ENCODE results near the gene PRELID2. TPM values are rescaled to one million over a fixed set of nuclear protein-coding genes. Genes with fewer than 3 reads are reported as not detected.

PRELID2 gene
- total RNA-seq, 2 donors from 2014 or later, result 1.2 to 3.0 TPM

DNA sequence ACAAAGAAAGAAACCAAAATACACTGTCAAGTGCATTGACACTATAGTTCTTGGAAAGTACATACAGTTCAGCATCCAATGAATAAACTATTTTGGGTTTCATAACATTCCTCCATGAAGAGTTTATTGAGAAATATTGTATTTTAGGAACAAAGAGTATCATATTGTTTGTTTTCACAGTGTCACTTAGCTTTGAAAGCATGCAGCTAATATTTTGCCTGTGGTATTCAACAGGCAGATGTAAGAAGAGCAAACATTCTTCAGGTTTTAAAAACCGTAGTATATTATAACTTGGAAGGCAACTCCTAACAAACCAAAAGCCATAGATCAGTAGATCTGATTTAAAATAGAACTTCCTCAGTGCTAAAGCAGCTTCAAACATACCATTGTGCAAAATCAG is 4.5 kb downstream of the PRELID2 start:
- ATAC-seq (no peak), DNase-seq (no peak)
- Mint-ChIP-seq H3K27ac (peak overlapping the region; percentile 11), H3K36me3 (ENCODE audit: low read depth) (no peaks in the 10 kb centered on the region), H3K27me3 (peaks cover 7% of the 10 kb centered on the region), H3K4me1 (peaks cover 17% of the 10 kb centered on the region), H3K4me3 (no peak overlapping the region)
- no peaks in the 10 kb centered on the region for H3K9me3 ChIP-seq (ENCODE audit: control insufficient read depth, low read length, poor library complexity, severe bottlenecking)

DNA sequence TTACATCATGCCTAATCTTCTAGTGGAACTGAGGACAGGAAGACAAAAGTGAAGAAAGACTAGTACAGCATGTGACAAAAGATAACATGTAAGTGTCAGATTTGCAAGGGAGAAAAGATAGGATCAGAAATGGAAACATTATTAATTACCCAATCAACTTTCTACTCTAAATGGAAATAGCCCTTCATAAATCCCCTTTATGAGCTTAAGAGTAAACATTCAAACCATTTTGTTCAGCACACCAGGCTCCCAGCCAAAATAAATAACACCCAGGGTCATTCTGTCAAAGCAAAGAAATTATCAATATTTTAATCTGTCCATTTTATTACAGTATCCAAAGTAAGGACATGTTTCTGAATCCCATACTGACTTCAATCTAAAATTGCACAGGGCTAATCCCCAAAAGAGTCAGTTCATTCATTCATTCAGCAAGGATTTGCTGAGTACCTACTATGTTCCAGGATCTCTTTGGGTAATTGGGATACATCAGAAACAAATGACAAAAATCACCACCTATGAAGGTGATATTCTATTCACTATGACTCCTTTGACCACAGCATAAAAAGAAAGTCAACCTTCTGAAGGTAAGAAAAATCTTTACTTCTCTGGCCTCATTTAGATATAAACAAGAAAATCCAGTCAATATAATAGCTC is 5.3 kb downstream of the PRELID2 start:
- no peaks in the 10 kb centered on the region for H3K9me3 ChIP-seq (ENCODE audit: control insufficient read depth, low read length, poor library complexity, severe bottlenecking)
- peaks cover 7% of the 10 kb centered on the region for H3K27me3 Mint-ChIP-seq

DNA sequence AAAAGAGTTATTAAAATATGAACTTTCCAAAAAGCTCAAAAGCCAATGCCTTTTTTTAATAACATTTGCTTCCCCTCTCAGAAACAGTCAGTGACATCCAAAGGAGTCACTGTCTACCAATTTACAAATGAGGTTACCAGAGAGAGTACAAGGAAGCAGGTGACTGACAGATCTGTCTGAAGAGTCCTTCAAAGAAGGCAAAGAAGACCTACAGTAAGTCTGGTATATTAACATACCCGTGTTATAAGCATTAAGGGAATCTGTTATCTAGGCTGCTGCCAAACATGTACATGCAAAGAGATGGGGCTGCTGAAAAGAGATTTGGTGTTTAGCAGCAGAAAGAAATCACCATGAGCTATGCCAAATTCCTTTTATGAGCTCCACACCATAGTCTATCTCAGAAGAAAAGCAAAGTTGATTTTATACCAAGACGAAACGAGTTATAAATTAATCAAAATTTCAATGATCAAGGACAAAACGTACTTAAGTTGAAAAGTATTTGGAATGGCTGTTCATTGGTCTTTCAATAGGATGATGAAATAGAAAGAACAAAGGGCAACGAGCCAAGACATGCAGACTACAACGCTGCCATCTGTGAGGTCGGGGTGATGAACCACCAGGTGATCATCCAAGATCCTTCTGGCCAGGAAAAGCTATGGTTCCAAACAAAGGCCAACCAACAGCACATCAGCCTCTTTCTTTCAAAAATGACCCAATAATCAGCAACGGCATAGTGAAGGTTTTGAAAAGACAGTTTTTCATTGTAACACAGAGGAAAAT is 8.1 kb downstream of the PRELID2 start:
- no peaks in the 10 kb centered on the region for H3K36me3 Mint-ChIP-seq (ENCODE audit: low read depth)
- no peak overlapping the region for H3K27ac Mint-ChIP-seq
- no peak for ATAC-seq
- no peaks in the 10 kb centered on the region for H3K27me3 Mint-ChIP-seq
- no peaks in the 10 kb centered on the region for H3K9me3 ChIP-seq (ENCODE audit: control insufficient read depth, low read length, poor library complexity, severe bottlenecking)
- peaks cover 8% of the 10 kb centered on the region for H3K4me1 Mint-ChIP-seq
- DNase-seq, result no peak
- no peak overlapping the region for H3K4me3 Mint-ChIP-seq

More for the DNA sequence above, 5.3 kb downstream of the PRELID2 start:
- H3K27ac Mint-ChIP-seq, result peak overlapping the region; percentile 11
- peaks cover 17% of the 10 kb centered on the region for H3K4me1 Mint-ChIP-seq
- no peak for DNase-seq
- H3K4me3 Mint-ChIP-seq, result no peak overlapping the region
- ATAC-seq, result no peak
- no peaks in the 10 kb centered on the region for H3K36me3 Mint-ChIP-seq (ENCODE audit: low read depth)

DNA sequence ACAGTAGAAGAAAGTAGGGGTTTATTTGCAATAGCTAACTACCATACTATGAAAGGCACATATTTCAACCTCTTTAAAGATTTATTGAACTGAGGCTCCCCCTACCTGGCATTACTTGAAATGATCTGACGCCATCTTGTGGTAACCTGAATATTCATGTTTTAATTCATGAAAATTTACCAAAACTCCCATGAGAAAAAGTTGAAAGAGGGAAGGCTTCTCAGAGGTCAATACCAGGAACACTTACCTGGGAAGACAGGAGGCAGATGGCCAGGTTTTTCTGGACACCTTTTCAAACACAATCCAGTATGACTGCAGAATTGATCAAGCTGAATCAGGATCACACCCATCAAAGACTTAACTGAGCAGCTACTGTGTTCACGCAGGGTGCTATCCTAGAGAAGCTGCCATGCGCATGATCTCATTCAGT is 9.4 kb downstream of the PRELID2 start:
- Mint-ChIP-seq H3K4me3 (no peak overlapping the region), H3K4me1 (peaks cover 6% of the 10 kb centered on the region), H3K27me3 (no peaks in the 10 kb centered on the region), H3K27ac (no peak overlapping the region), H3K36me3 (ENCODE audit: low read depth) (peaks cover 3% of the 10 kb centered on the region)
- DNase-seq, result no peak
- no peaks in the 10 kb centered on the region for H3K9me3 ChIP-seq (ENCODE audit: control insufficient read depth, low read length, poor library complexity, severe bottlenecking)
- ATAC-seq, result peak; percentile 60

DNA sequence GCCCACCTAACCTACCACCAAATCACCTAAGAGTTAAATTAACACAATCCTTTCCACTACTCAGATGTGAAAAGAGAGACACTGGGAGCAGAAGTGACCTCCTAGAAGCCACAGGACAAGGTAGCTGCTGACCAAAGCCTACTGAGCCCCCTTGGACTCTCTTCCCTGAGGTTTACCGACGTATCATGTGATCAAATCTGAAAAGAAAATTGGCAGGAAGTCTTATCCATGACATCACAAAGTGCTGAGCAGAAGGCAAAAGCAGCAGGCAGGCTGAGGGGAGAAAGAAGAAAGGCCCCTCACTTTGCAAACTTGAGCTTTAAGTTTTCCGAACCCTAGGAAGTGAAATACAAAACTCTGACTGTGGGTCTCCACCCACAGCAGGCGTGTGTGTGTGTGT is 11.1 kb downstream of the PRELID2 start:
- Mint-ChIP-seq H3K4me3 (no peak overlapping the region), H3K27ac (no peak overlapping the region), H3K27me3 (no peaks in the 10 kb centered on the region), H3K4me1 (peaks cover 3% of the 10 kb centered on the region), H3K36me3 (ENCODE audit: low read depth) (peaks cover 3% of the 10 kb centered on the region)
- DNase-seq (no peak), ATAC-seq (no peak)
- H3K9me3 ChIP-seq (ENCODE audit: control insufficient read depth, low read length, poor library complexity, severe bottlenecking), result no peaks in the 10 kb centered on the region

DNA sequence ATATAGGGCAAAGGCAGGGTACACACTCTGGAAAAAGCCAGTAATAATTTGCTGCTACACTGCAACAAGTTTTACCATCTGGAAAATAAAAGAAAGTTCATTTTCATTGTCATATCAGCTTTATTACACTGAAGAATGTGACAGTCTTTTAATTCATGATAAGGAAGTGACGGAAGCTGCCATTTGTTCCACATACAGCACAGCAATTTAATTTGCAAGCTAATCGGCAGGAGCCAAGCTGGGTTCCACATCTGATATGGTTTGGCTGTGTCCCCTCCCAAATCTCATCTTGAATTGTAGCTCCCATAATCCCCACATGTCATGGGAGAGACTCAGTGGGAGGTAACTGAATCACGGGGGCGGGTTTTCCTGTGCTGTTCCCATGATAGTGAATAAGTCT is 16.5 kb downstream of the PRELID2 start:
- DNase-seq (no peak), ATAC-seq (no peak)
- Mint-ChIP-seq H3K4me1 (peaks cover 3% of the 10 kb centered on the region), H3K27ac (no peak overlapping the region), H3K36me3 (ENCODE audit: low read depth) (peaks cover 5% of the 10 kb centered on the region), H3K27me3 (no peaks in the 10 kb centered on the region), H3K4me3 (no peak overlapping the region)
- no peaks in the 10 kb centered on the region for H3K9me3 ChIP-seq (ENCODE audit: control insufficient read depth, low read length, poor library complexity, severe bottlenecking)

DNA sequence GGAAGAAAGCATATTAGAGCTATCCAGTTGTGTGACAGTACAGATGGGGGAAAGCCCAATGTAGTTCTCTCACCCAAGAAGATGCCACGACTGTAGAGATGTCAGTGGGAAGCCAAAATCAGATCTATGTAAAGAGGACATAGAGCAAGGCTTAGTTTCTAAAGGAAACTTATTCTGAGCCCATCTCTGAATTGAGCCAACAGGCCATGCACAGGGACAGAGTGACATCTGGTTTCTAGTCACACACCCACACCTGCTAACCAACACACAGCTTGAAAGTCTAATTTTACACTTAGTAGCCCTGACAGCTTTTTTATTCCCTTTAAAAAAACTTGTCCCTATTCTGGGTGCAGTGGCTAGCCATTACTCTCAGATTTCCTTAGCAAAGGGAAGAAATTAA is 22.3 kb downstream of the PRELID2 start:
- Mint-ChIP-seq H3K27ac (no peak overlapping the region), H3K4me3 (no peak overlapping the region), H3K27me3 (no peaks in the 10 kb centered on the region), H3K4me1 (no peaks in the 10 kb centered on the region), H3K36me3 (ENCODE audit: low read depth) (peaks cover 2% of the 10 kb centered on the region)
- DNase-seq (no peak), ATAC-seq (no peak)
- no peaks in the 10 kb centered on the region for H3K9me3 ChIP-seq (ENCODE audit: control insufficient read depth, low read length, poor library complexity, severe bottlenecking)

DNA sequence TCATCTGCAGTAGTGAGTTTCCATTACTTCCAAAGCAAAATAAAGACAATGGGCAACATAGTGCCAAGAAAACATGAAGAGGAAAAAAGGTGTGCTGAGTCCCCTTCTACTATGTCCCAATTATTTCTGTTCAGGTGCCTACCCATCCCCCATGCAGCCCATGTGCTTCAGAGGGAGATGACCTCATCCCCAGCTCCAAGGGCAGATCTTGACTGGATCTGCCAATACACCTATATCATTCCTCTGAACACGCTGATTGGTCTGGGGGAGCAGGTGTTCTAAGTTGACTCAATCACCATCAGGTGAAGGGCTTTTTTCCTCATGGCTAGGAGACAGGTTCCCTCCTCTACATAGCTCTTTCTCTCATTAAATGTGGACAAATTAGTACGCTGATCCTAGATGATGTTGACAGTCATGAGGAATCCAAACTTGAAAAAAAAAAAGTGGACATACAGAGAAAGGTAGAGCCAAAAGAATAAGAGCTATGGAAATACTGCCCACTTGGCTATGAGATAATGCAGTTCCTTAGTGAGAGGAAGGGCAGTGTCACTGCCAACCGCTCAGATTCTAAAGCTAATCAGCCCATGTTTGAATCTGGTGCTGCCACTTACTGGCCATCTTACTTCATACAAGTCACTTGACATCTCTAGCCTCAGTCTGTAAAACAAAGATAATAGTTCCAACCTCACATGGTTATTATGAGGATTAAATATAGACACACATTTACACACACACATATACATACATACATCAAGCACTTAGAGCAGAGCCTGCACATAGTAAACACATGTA is 23.1 kb downstream of the PRELID2 start:
- Mint-ChIP-seq H3K36me3 (ENCODE audit: low read depth) (peaks cover 4% of the 10 kb centered on the region), H3K4me3 (no peak overlapping the region), H3K4me1 (no peaks in the 10 kb centered on the region), H3K27me3 (no peaks in the 10 kb centered on the region), H3K27ac (no peak overlapping the region)
- DNase-seq (no peak), ATAC-seq (no peak)
- no peaks in the 10 kb centered on the region for H3K9me3 ChIP-seq (ENCODE audit: control insufficient read depth, low read length, poor library complexity, severe bottlenecking)

DNA sequence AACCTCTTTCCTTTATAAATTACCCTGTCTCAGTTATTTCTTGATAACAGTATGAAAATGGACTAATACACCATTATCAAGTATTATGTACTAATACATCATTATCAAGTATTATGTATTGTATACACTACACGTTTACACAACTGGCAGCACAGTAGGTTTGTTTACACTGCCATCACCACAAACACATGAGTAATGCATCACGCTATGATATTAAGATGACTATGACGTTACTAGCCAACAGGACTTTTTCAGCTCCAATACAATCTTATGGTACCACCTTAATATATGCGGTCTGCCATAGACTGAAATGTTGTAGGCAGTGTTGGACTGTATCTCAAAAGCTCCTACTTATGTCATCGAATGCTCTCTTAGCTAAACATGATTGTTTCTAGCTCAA is 28.2 kb downstream of the PRELID2 start:
- H3K27me3 Mint-ChIP-seq, result no peaks in the 10 kb centered on the region
- DNase-seq (no peak), ATAC-seq (no peak)
- H3K36me3 Mint-ChIP-seq (ENCODE audit: low read depth), result peaks cover 2% of the 10 kb centered on the region
- no peaks in the 10 kb centered on the region for H3K4me1 Mint-ChIP-seq
- H3K9me3 ChIP-seq (ENCODE audit: control insufficient read depth, low read length, poor library complexity, severe bottlenecking), result no peaks in the 10 kb centered on the region
- no peak overlapping the region for H3K27ac Mint-ChIP-seq
- H3K4me3 Mint-ChIP-seq, result no peak overlapping the region

DNA sequence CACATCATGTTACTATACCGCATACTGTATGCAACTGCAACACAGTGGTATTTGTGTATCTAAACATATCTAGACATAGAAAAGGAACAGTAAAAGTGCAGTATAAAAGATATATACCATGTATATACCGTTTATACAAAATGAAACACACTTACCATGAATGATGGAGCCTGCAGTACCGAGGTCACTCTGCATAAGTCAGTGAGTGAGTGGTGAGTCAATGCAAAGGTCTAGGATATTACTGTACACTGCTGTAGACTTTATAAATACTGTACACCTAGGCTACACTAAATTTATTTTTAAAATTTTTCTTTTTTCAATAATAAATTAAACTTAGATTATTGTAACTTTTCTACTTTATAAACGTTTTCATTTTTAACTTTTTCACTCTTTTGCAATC is 29.3 kb downstream of the PRELID2 start:
- ATAC-seq, result no peak
- H3K4me3 Mint-ChIP-seq, result no peak overlapping the region
- H3K9me3 ChIP-seq (ENCODE audit: control insufficient read depth, low read length, poor library complexity, severe bottlenecking), result no peaks in the 10 kb centered on the region
- no peak overlapping the region for H3K27ac Mint-ChIP-seq
- peaks cover 2% of the 10 kb centered on the region for H3K36me3 Mint-ChIP-seq (ENCODE audit: low read depth)
- H3K27me3 Mint-ChIP-seq, result no peaks in the 10 kb centered on the region
- DNase-seq, result no peak
- H3K4me1 Mint-ChIP-seq, result no peaks in the 10 kb centered on the region

DNA sequence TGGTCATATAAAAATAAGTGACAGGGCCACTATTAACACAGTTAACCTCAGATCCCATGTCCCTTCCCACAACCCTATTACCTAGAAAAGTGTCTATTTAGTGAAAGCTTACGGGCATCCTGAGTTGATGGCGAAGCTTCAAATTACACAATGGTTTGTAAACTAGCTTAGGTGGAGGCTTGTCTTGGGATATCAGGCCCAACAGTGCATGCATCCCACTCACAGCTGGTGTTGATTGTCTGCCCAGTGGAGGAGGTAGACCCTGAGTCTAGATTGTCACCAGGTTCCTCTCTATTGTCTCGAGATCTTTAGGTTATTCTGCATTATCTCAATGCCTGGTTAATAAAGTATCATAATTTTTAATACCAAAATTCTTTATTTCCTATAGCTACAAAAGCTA is 30.4 kb downstream of the PRELID2 start:
- ATAC-seq (no peak), DNase-seq (no peak)
- no peaks in the 10 kb centered on the region for H3K9me3 ChIP-seq (ENCODE audit: control insufficient read depth, low read length, poor library complexity, severe bottlenecking)
- H3K4me3 Mint-ChIP-seq, result no peak overlapping the region
- peaks cover 2% of the 10 kb centered on the region for H3K36me3 Mint-ChIP-seq (ENCODE audit: low read depth)
- H3K4me1 Mint-ChIP-seq, result no peaks in the 10 kb centered on the region
- no peaks in the 10 kb centered on the region for H3K27me3 Mint-ChIP-seq
- H3K27ac Mint-ChIP-seq, result no peak overlapping the region

DNA sequence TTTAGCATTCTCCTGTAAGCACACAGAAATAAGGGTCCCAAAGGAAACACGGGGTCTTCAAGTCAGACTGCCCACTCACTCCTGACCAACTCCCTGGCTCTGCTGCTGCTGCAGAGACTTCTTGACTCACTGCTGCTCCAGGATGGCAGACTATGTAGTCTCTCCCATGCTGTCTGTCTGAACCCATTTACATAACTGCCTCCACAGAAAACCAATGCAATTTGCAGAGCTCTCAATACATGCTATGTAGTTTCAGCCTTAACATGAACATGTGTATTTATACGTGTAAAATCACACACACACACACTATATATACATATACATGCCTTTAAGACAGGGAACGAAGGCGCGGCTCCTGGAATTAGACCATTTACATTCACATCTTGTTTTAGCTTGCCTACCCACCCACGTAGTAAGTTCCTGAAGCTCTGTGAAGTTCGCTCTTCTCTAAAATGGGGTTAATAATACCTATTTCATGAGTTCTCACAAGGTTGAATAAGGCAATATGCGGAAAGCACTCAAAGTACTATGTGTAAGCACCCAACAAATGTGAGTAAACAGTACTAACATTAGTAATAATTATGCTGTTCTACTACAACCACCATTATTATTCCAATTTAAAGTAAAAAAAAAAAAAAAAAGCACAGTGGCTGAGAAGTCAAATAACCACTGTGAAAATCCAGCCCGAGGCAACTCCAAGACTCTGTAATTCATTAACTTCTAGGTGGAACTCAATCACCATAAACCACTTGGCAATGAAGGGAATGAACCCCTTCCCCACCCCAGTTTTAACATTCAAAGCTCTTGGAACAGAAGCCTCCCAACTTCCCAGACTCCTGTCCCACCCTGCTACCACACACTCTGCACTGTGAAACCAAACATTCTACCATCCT is 31.8 kb downstream of the PRELID2 start:
- Mint-ChIP-seq H3K36me3 (ENCODE audit: low read depth) (peaks cover 2% of the 10 kb centered on the region), H3K4me3 (no peak overlapping the region), H3K27ac (no peak overlapping the region), H3K27me3 (no peaks in the 10 kb centered on the region), H3K4me1 (no peaks in the 10 kb centered on the region)
- ATAC-seq (no peak), DNase-seq (no peak)
- H3K9me3 ChIP-seq (ENCODE audit: control insufficient read depth, low read length, poor library complexity, severe bottlenecking), result no peaks in the 10 kb centered on the region

DNA sequence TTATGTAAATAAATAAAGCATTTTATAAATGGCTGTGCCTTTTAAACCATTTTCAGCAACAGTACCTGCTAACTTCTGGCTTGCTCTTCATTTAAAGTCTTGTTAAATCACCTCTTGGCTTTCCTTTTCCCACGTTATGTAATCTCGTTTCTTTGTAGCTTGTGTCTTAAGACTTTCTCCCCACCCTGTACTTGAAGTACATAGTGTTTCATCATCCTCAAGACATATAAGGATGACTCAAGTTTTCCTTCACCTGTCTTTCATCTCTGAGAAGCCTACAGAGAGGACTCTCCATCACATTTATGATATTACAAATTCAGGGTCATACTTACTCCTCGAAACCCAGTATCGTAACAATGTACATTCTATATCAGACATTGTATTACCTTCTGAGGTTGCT is 33.9 kb downstream of the PRELID2 start:
- Mint-ChIP-seq H3K4me3 (no peak overlapping the region), H3K27me3 (no peaks in the 10 kb centered on the region), H3K36me3 (ENCODE audit: low read depth) (no peaks in the 10 kb centered on the region), H3K4me1 (no peaks in the 10 kb centered on the region), H3K27ac (no peak overlapping the region)
- no peak for DNase-seq
- H3K9me3 ChIP-seq (ENCODE audit: control insufficient read depth, low read length, poor library complexity, severe bottlenecking), result no peaks in the 10 kb centered on the region
- no peak for ATAC-seq
